SK-N-SH treated with all-trans-retinoic acid at 6 μM for 48 hours (cell line): ENCODE measurements around the gene ZNF326.

Source experiments
- ARNTL ChIP-seq: fragments of 450-650 bp; formaldehyde crosslinking; IDR thresholded peaks from 2 replicates; pipeline ENCODE4 v1.5.0; 2020; ENCODE audit warnings: low read depth, mild to moderate bottlenecking, moderate library complexity, borderline replicate concordance
- ESRRG ChIP-seq: fragments of 250-450 bp; sonication (Bioruptor Pico); IDR thresholded peaks from 2 replicates; pipeline ENCODE4 v1.6.1; 2021; ENCODE audit warnings: mild to moderate bottlenecking
- ZFP3 ChIP-seq: fragments of 250-450 bp; sonication (Bioruptor Pico); IDR thresholded peaks from 2 replicates; pipeline ENCODE4 v1.5.0; 2020; ENCODE audit warnings: mild to moderate bottlenecking, moderate library complexity

DNA sequence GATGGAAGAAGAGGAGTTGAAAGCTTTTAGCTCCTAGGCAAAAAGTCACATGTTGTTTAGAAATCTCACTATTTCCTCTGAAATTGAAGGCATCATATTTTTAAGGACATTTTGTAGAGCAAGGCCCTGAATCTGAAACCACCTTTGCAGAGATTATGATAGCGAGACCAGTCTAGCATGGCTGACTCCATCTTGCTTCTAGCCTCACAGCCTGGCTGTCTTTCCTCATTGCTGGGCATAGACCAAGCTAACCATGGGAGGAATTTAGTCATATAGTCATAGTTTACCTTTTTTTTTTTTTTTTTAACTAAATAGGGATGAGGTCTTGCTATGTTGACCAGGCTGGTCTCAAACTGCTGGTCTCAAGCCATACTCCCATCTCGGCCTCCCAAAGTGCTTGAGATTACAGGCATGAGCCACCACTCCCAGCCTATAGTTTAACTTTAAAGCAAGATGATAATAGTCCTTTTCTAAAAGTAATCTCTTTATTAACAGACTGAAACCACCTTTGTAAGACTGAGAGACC, 42.2 kb upstream of the ZNF326 start:
- no peak for TF ChIP-seq ESRRG
- TF ChIP-seq ZFP3 = no peak
- TF ChIP-seq ARNTL (CRISPR knock-in tag) = no peak
